Measurements from ENCODE around the gene CBX4.

DNA sequence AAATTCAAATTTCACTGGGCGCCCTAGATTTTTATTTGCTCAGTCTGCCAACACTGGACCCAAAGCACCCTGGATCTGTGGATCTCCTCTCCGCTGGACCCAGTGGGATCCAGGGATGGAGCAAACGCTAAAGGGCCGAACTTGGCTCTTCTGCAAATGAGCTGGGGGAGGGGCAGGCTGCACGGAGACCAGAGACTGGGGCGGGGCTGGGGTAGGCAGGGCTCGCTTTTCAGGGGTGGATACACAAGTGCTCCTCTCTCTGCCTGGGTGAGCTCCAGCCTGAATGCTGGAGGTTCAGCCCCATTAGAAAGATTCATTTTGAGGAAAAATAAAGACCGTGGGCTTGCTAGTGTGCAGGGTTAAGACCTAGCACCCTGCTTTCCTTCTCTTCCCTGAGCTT lies 8.9 kb downstream of the CBX4 start:
- no peak for TF ChIP-seq POLR2A (IDR thresholded peaks at IDR 0.05)
- TF ChIP-seq, protein P1, sequence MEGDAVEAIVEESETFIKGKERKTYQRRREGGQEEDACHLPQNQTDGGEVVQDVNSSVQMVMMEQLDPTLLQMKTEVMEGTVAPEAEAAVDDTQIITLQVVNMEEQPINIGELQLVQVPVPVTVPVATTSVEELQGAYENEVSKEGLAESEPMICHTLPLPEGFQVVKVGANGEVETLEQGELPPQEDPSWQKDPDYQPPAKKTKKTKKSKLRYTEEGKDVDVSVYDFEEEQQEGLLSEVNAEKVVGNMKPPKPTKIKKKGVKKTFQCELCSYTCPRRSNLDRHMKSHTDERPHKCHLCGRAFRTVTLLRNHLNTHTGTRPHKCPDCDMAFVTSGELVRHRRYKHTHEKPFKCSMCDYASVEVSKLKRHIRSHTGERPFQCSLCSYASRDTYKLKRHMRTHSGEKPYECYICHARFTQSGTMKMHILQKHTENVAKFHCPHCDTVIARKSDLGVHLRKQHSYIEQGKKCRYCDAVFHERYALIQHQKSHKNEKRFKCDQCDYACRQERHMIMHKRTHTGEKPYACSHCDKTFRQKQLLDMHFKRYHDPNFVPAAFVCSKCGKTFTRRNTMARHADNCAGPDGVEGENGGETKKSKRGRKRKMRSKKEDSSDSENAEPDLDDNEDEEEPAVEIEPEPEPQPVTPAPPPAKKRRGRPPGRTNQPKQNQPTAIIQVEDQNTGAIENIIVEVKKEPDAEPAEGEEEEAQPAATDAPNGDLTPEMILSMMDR (IDR thresholded peaks at IDR 0.05): no peak

Data from thyroid gland (tissue), 4 donors.